Loucy (cell line): ENCODE measurements around the gene CELF2.

Experiments used
- H2AFZ ChIP-seq: fragments of 200-600 bp; sonication (generic); 2 replicates; pipeline ENCODE4 v1.6.0; 2016; ENCODE audit warnings: antibody characterized with exemption, mild to moderate bottlenecking, low read length, moderate library complexity
- H3F3A ChIP-seq: fragments of 200-600 bp; 2 replicates; pipeline ENCODE4 v1.6.0; 2016; ENCODE audit warnings: antibody characterized with exemption, low read depth, mild to moderate bottlenecking
- H3K27me3 ChIP-seq: fragments of 200-600 bp; sonication (generic); 2 replicates; pipeline ENCODE4 v1.6.1; 2014; ENCODE audit warnings: low read length, mild to moderate bottlenecking; ENCODE audit not compliant: insufficient read depth, poor library complexity, severe bottlenecking
- H3K36me3 ChIP-seq: fragments of 200-600 bp; sonication (generic); 2 replicates; pipeline ENCODE4 v1.6.1; 2016; ENCODE audit warnings: low read length; ENCODE audit not compliant: insufficient read depth
- H3K4me1 ChIP-seq: fragments of 200-600 bp; sonication (generic); 2 replicates; pipeline ENCODE4 v1.5.1; 2014; ENCODE audit warnings: low read length, mild to moderate bottlenecking; ENCODE audit not compliant: insufficient read depth, poor library complexity, severe bottlenecking
- H3K4me2 ChIP-seq: fragments of 200-600 bp; sonication (generic); 2 replicates; pipeline ENCODE4 v1.6.0; 2014; ENCODE audit warnings: antibody characterized with exemption, low read length, low read depth, mild to moderate bottlenecking; ENCODE audit not compliant: poor library complexity, severe bottlenecking
- H3K4me3 ChIP-seq: fragments of 200-600 bp; sonication (generic); 2 replicates; pipeline ENCODE4 v1.5.1; 2014; ENCODE audit warnings: low read length, mild to moderate bottlenecking, mixed read lengths; ENCODE audit not compliant: poor library complexity, severe bottlenecking
- H3K79me2 ChIP-seq: fragments of 200-600 bp; sonication (generic); 2 replicates; pipeline ENCODE4 v1.6.1; 2014; ENCODE audit warnings: low read length; ENCODE audit not compliant: insufficient read depth
- H3K9ac ChIP-seq: fragments of 200-600 bp; sonication (generic); 2 replicates; pipeline ENCODE4 v1.6.0; 2014; ENCODE audit warnings: mild to moderate bottlenecking, low read depth, low read length, moderate library complexity; ENCODE audit not compliant: poor library complexity, severe bottlenecking
- H3K9me2 ChIP-seq: fragments of 200-600 bp; sonication (generic); replicated peaks from 2 replicates; pipeline ENCODE4 v1.6.1; 2016; ENCODE audit warnings: low read depth, low read length, mixed read lengths
- H3K9me3 ChIP-seq: fragments of 200-600 bp; sonication (generic); 2 replicates; pipeline ENCODE4 v1.6.1; 2014; ENCODE audit warnings: mild to moderate bottlenecking, antibody characterized with exemption, low read length, low read depth; ENCODE audit not compliant: insufficient read depth
- H4K20me1 ChIP-seq: fragments of 200-600 bp; sonication (generic); 2 replicates; pipeline ENCODE4 v1.6.0; 2014; ENCODE audit warnings: antibody characterized with exemption, low read length, mild to moderate bottlenecking; ENCODE audit not compliant: insufficient read depth, poor library complexity, severe bottlenecking
- EZH2phosphoT487 ChIP-seq: fragments of 200-600 bp; IDR thresholded peaks from 2 replicates; pipeline ENCODE4 v1.6.1; 2018; ENCODE audit warnings: antibody characterized with exemption, mild to moderate bottlenecking, moderate library complexity, borderline replicate concordance
- TF ChIP-seq, protein P1 (sequence below): fragments of 200-600 bp; sonication (generic); conservative IDR thresholded peaks from 2 replicates; pipeline ENCODE4 v1.5.1; 2014; ENCODE audit warnings: mild to moderate bottlenecking, antibody characterized with exemption, low read length

CELF2 gene

DNA sequence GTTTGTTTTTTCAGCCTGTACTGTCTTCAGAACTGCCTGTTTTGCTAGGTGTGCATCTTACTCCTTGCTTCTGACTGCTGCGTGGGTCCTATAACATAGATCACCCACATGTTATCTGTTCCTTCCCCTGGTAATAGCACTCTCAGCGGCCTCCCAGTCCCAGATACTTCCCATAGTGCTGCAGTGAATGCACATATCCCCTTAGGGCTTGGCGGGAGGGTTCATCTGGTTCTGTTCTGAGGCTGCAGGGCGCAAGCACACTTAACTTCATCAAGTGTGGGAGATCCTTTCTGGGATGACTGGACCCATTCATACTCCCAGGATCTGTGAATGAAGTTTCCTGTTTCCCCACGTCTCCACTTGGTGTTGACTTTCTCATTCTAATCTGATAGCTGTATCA, 90.7 kb downstream of the CELF2 start:
- Histone ChIP-seq H3K79me2 (0 out of 2 replicates have a peak, but pooled peaks cover 2% of the 10 kb centered on the region), H3F3A (no peaks in the 10 kb centered on the region), H3K36me3 (no peaks in the 10 kb centered on the region), H4K20me1 (no peaks in the 10 kb centered on the region), H3K27me3 (no peaks in the 10 kb centered on the region), H3K4me1 (peaks cover 10% of the 10 kb centered on the region), H3K4me3 (no peak overlapping the region), H3K9me2 (no peaks in the 10 kb centered on the region), H2AFZ (no peak overlapping the region), H3K9me3 (no peaks in the 10 kb centered on the region), H3K9ac (no peak overlapping the region), H3K4me2 (no peak overlapping the region)
- TF ChIP-seq, protein P1, sequence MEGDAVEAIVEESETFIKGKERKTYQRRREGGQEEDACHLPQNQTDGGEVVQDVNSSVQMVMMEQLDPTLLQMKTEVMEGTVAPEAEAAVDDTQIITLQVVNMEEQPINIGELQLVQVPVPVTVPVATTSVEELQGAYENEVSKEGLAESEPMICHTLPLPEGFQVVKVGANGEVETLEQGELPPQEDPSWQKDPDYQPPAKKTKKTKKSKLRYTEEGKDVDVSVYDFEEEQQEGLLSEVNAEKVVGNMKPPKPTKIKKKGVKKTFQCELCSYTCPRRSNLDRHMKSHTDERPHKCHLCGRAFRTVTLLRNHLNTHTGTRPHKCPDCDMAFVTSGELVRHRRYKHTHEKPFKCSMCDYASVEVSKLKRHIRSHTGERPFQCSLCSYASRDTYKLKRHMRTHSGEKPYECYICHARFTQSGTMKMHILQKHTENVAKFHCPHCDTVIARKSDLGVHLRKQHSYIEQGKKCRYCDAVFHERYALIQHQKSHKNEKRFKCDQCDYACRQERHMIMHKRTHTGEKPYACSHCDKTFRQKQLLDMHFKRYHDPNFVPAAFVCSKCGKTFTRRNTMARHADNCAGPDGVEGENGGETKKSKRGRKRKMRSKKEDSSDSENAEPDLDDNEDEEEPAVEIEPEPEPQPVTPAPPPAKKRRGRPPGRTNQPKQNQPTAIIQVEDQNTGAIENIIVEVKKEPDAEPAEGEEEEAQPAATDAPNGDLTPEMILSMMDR: no peak
- TF ChIP-seq EZH2phosphoT487: no peak

DNA sequence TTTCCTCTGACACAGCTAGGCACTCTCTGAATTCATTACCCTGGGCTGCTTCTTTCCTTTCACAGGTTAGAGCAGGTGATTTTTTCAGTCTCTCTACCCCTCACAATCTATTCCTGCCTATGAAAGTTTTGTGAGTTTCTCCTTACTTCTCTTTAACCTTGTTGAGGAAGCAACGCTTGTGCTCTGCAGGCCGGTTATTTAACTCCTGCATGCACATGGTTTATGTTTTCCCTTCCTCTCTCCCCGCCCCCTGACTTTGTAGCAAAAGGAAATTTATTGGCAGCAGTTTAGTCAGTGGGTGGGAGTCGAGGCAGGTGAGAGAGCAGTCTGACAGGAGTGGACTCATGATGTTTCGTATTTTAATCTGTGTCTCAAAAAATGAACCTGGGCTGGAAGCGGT, 91.9 kb downstream of the CELF2 start:
- Histone ChIP-seq H3K9me2 (no peaks in the 10 kb centered on the region), H3K4me3 (no peak overlapping the region), H4K20me1 (no peaks in the 10 kb centered on the region), H3F3A (no peaks in the 10 kb centered on the region), H3K9ac (no peak overlapping the region), H3K9me3 (no peaks in the 10 kb centered on the region), H3K4me2 (no peak overlapping the region), H2AFZ (no peak overlapping the region), H3K79me2 (0 out of 2 replicates have a peak, but pooled peaks cover 6% of the 10 kb centered on the region), H3K36me3 (no peaks in the 10 kb centered on the region), H3K27me3 (no peaks in the 10 kb centered on the region), H3K4me1 (peaks cover 22% of the 10 kb centered on the region)
- TF ChIP-seq EZH2phosphoT487: no peak
- TF ChIP-seq, protein P1: no peak

DNA sequence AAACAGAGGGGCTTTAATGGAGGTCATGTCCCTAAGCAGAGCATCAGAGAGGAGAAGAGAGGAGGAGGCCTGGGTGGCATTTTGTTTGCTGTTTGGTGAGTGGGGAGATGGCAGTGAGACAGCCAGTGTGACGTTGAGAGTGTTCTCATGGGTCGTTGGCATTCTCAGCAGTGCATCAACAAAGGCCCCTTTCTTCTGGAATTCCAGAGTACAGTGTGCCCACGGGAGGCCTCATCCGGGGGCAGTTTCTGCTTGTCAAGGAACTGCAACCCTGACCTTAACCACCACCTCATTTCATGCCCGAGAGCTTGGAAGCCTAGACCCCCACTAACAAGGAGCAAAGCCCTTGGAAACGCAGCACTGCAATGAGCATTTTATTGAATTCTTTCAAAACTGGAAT, 92.9 kb downstream of the CELF2 start:
- Histone ChIP-seq H3K79me2 (0 out of 2 replicates have a peak, but pooled peaks cover 6% of the 10 kb centered on the region), H3K9ac (no peak overlapping the region), H3K4me2 (no peak overlapping the region), H3K4me1 (peaks cover 24% of the 10 kb centered on the region), H3F3A (no peaks in the 10 kb centered on the region), H3K9me2 (no peaks in the 10 kb centered on the region), H2AFZ (no peak overlapping the region), H3K36me3 (no peaks in the 10 kb centered on the region), H3K27me3 (no peaks in the 10 kb centered on the region), H3K4me3 (no peak overlapping the region), H3K9me3 (no peaks in the 10 kb centered on the region), H4K20me1 (no peaks in the 10 kb centered on the region)
- TF ChIP-seq, protein P1: no peak
- TF ChIP-seq EZH2phosphoT487: no peak
